Keratinocyte (primary cell): ENCODE results near the gene IER5. TPM values are rescaled to one million over a fixed set of nuclear protein-coding genes. Genes with fewer than 3 reads are reported as not detected.

Source experiments
- DNase-seq: peaks from one replicate; pipeline ENCODE4 v3.0.0-alpha.2; 2011; ENCODE audit warnings: low read depth, missing footprints, low spot score
- FAIRE-seq: peaks from 2 replicates; lab custom pipeline; 2011; peaks lifted over from hg19 to GRCh38; lab: Jason Lieb, UNC
- H2AFZ ChIP-seq: 2 replicates; pipeline ENCODE4 v1.6.0; 2012; ENCODE audit warnings: low read length, control low read depth, inconsistent platforms; ENCODE audit not compliant: control insufficient read depth
- H3K27ac ChIP-seq: 2 replicates; pipeline ENCODE4 v1.5.1; 2011; ENCODE audit warnings: low read length; ENCODE audit not compliant: control insufficient read depth, insufficient read depth
- H3K27me3 ChIP-seq: 3 replicates; pipeline ENCODE4 v1.6.0; 2011; ENCODE audit warnings: low read length; ENCODE audit not compliant: control insufficient read depth, insufficient read depth; ENCODE audit errors: extremely low read depth
- H3K36me3 ChIP-seq, 2 experiments: 2 replicates in 1 of 2; 3 replicates in 1 of 2; pipeline ENCODE4 v1.5.1; 2011; ENCODE audit warnings: low read length in 2 of 2, mild to moderate bottlenecking in 1 of 2; ENCODE audit not compliant: control insufficient read depth in 2 of 2, insufficient read depth in 2 of 2; ENCODE audit errors: extremely low read depth in 1 of 2
- H3K4me1 ChIP-seq: 3 replicates; pipeline ENCODE4 v1.5.1; 2011; ENCODE audit warnings: low read length; ENCODE audit not compliant: control insufficient read depth, insufficient read depth; ENCODE audit errors: extremely low read depth
- H3K4me2 ChIP-seq: 3 replicates; pipeline ENCODE4 v1.6.0; 2011; ENCODE audit warnings: low read depth, low read length; ENCODE audit not compliant: control insufficient read depth, insufficient read depth; ENCODE audit errors: extremely low read depth
- H3K4me3 ChIP-seq, 3 experiments: fragments of 200-600 bp in 1 of 3; sonication (generic) in 1 of 3; 2 replicates in 2 of 3; 3 replicates in 1 of 3; pipeline ENCODE4 v1.5.1; 2011 to 2016; ENCODE audit warnings: low read length in 3 of 3, mild to moderate bottlenecking in 3 of 3, control low read depth in 2 of 3, inconsistent platforms in 1 of 3, low read depth in 1 of 3, mixed read lengths in 1 of 3, mixed run types in 1 of 3, moderate library complexity in 1 of 3; ENCODE audit not compliant: control insufficient read depth in 2 of 3, insufficient read depth in 2 of 3; ENCODE audit errors: extremely low read depth in 1 of 3
- H3K79me2 ChIP-seq: 2 replicates; pipeline ENCODE4 v1.6.0; 2012; ENCODE audit warnings: low read length; ENCODE audit not compliant: control insufficient read depth, insufficient read depth
- H3K9ac ChIP-seq: 3 replicates; pipeline ENCODE4 v1.6.0; 2011; ENCODE audit warnings: low read length; ENCODE audit not compliant: control insufficient read depth, insufficient read depth; ENCODE audit errors: extremely low read depth
- H3K9me1 ChIP-seq: 3 replicates; pipeline ENCODE4 v1.6.0; 2011; ENCODE audit warnings: low read length; ENCODE audit not compliant: control insufficient read depth, insufficient read depth; ENCODE audit errors: extremely low read depth
- H3K9me3 ChIP-seq: 2 replicates; pipeline ENCODE4 v1.5.1; 2012; ENCODE audit warnings: low read depth, low read length; ENCODE audit not compliant: control insufficient read depth
- H4K20me1 ChIP-seq: 3 replicates; pipeline ENCODE4 v1.6.0; 2011; ENCODE audit warnings: low read length; ENCODE audit not compliant: control insufficient read depth, insufficient read depth; ENCODE audit errors: extremely low read depth
- EZH2 ChIP-seq: IDR thresholded peaks from one replicate; pipeline ENCODE4 v1.6.1; 2012; ENCODE audit warnings: inconsistent platforms, mild to moderate bottlenecking, low read length, moderate library complexity
- dilution Hi-C: fragments of 300-500 bp; cut with MboI; formaldehyde crosslinking; loops from one replicate; pipeline ENCODE4 v1.7.0; 2020; ENCODE audit warnings: low sequenced_read_pairs; ENCODE audit not compliant: extremely low pct_ligation_motif_present
- polyA plus RNA-seq, 5 experiments: library from polyadenylated mRNA; depleted of rRNA in 3 of 5; stranded (reverse) in 3 of 5; stranded (forward) in 1 of 5; unstranded in 1 of 5; fragments of >200 nt; gene quantifications; 1 replicate in 1 of 5; 2 replicates in 3 of 5; 3 replicates in 1 of 5; pipeline versions ENCODE4 v1.2.1 to v1.2.3, GENCODE V29; 2011 to 2012; ENCODE audit warnings: missing spikeins in 2 of 5, low read depth in 1 of 5, low replicate concordance in 1 of 5
- TF ChIP-seq, protein P1 (sequence below), 3 experiments: IDR thresholded peaks in 1 of 3; conservative IDR thresholded peaks in 1 of 3; optimal IDR thresholded peaks in 1 of 3; 2 replicates in 2 of 3; 3 replicates in 1 of 3; pipeline versions ENCODE3 to v1.5.1; 2011; ENCODE audit warnings: low read length in 3 of 3, mild to moderate bottlenecking in 3 of 3, moderate library complexity in 2 of 3, control low read depth in 1 of 3, inconsistent platforms in 1 of 3; ENCODE audit not compliant: insufficient read depth in 2 of 3; ENCODE audit errors: extremely low read depth in 1 of 3

IER5 gene
- polyA plus RNA-seq, 1 donor (not counting 4 experiments of a cell fraction or from before 2014, with no cell fraction given): 22.5 TPM

DNA sequence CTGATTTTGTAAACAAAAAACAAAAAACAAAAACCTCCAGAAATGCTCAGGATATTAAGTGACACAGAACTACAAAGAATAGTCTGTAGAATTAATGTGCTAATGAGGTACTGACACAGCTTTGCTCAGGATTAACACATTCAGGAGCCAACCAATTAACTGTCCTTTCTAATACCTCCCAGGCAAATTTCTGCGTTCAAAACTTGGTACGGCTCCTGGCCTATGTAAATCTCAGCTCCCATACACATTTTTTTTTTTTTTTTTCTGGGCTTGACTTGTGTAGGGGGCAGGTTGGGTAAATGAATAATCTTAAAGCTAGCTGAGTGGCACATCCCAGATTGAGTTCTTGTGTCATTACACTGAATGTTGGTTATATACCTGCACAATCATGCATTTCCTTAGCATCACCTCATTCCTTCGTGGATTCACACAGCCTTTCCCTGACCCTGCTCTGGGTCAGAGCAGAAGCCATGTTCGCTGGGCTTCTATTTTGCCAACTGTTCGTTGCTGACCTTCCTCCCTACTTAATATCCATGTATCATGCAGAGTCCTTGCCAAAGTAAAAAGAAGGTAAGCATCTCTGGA lies 12.6 kb upstream of the IER5 start:
- FAIRE-seq (no peak), DNase-seq (no peak)
- Histone ChIP-seq H3K27me3 (no peaks in the 10 kb centered on the region), H3K36me3 (no peaks in the 10 kb centered on the region), H3K9me1 (no peaks in the 10 kb centered on the region), H3K27ac (no peak overlapping the region), H3K9me3 (no peaks in the 10 kb centered on the region), H3K4me2 (no peak overlapping the region), H4K20me1 (no peaks in the 10 kb centered on the region), H3K9ac (no peak overlapping the region), H2AFZ (no peak overlapping the region), H3K4me1 (peaks cover 36% of the 10 kb centered on the region), H3K79me2 (no peaks in the 10 kb centered on the region), H3K4me3 (no peak overlapping the region)
- TF ChIP-seq, protein P1, sequence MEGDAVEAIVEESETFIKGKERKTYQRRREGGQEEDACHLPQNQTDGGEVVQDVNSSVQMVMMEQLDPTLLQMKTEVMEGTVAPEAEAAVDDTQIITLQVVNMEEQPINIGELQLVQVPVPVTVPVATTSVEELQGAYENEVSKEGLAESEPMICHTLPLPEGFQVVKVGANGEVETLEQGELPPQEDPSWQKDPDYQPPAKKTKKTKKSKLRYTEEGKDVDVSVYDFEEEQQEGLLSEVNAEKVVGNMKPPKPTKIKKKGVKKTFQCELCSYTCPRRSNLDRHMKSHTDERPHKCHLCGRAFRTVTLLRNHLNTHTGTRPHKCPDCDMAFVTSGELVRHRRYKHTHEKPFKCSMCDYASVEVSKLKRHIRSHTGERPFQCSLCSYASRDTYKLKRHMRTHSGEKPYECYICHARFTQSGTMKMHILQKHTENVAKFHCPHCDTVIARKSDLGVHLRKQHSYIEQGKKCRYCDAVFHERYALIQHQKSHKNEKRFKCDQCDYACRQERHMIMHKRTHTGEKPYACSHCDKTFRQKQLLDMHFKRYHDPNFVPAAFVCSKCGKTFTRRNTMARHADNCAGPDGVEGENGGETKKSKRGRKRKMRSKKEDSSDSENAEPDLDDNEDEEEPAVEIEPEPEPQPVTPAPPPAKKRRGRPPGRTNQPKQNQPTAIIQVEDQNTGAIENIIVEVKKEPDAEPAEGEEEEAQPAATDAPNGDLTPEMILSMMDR (optimal IDR thresholded peaks at IDR 0.05 in 1 of 3, IDR thresholded peaks at IDR 0.05 in 1 of 3, conservative IDR thresholded peaks at IDR 0.05 in 1 of 3; ENCODE audit: extremely low read depth in 1 of 3, insufficient read depth in 2 of 3, low read length in 3 of 3): no peak
- dilution Hi-C loops: no loop called here

- Histone ChIP-seq H3K9me3 (no peaks in the 10 kb centered on the region), H2AFZ (no peak overlapping the region), H3K4me1 (peaks cover 36% of the 10 kb centered on the region), H3K79me2 (no peaks in the 10 kb centered on the region), H3K4me3 (no peak overlapping the region), H3K36me3 (no peaks in the 10 kb centered on the region), H3K4me2 (no peak overlapping the region), H3K27me3 (no peaks in the 10 kb centered on the region), H3K9ac (no peak overlapping the region), H3K27ac (no peak overlapping the region), H4K20me1 (no peaks in the 10 kb centered on the region), H3K9me1 (no peaks in the 10 kb centered on the region)
- no peak for DNase-seq
- dilution Hi-C loops: no loop called here
- FAIRE-seq: no peak
- TF ChIP-seq, protein P1 (optimal IDR thresholded peaks at IDR 0.05 in 1 of 3, IDR thresholded peaks at IDR 0.05 in 1 of 3, conservative IDR thresholded peaks at IDR 0.05 in 1 of 3; ENCODE audit: extremely low read depth in 1 of 3, insufficient read depth in 2 of 3, low read length in 3 of 3): no peak
- no peak for TF ChIP-seq EZH2
Observed at GRCh38 chr1:181076852-181077251, 11.6 kb upstream of the IER5 start.
